Astrocyte (in vitro differentiated cells and primary cell): ENCODE data around the gene SMAP1. TPM values are rescaled to one million over a fixed set of nuclear protein-coding genes. Genes with fewer than 3 reads are reported as not detected.

Experiments
- DNase-seq: peaks from one replicate; pipeline ENCODE4 v3.0.0-alpha.2; 2010; ENCODE audit warnings: low read depth
- FAIRE-seq: peaks from 2 replicates; lab custom pipeline; 2011; peaks lifted over from hg19 to GRCh38; lab: Jason Lieb, UNC
- H2AFZ ChIP-seq: 2 replicates; pipeline ENCODE4 v1.6.0; 2012; ENCODE audit warnings: low read depth, low read length, inconsistent platforms
- H3K27ac ChIP-seq: 2 replicates; pipeline ENCODE4 v1.5.1; 2011; ENCODE audit warnings: low read depth, low read length, inconsistent platforms
- H3K27me3 ChIP-seq: 2 replicates; pipeline ENCODE4 v1.6.0; 2011; ENCODE audit warnings: low read length, inconsistent platforms; ENCODE audit not compliant: insufficient read depth
- H3K36me3 ChIP-seq: 2 replicates; pipeline ENCODE4 v1.5.1; 2011; ENCODE audit warnings: low read length, inconsistent platforms; ENCODE audit not compliant: insufficient read depth
- H3K4me1 ChIP-seq: 2 replicates; pipeline ENCODE4 v1.5.1; 2011; ENCODE audit warnings: low read length, inconsistent platforms; ENCODE audit not compliant: insufficient read depth
- H3K4me2 ChIP-seq: 2 replicates; pipeline ENCODE4 v1.6.0; 2012; ENCODE audit warnings: low read length, inconsistent platforms
- H3K4me3 ChIP-seq: 2 replicates; pipeline ENCODE4 v1.5.1; 2011; ENCODE audit warnings: low read depth, mild to moderate bottlenecking, low read length, inconsistent platforms; ENCODE audit not compliant: insufficient read depth
- H3K79me2 ChIP-seq: 2 replicates; pipeline ENCODE4 v1.6.0; 2012; ENCODE audit warnings: mild to moderate bottlenecking, low read length, inconsistent platforms; ENCODE audit not compliant: insufficient read depth
- H3K9ac ChIP-seq: 2 replicates; pipeline ENCODE4 v1.6.0; 2012; ENCODE audit warnings: mild to moderate bottlenecking, low read length, inconsistent platforms
- H3K9me3 ChIP-seq: 2 replicates; pipeline ENCODE4 v1.5.1; 2012; ENCODE audit warnings: low read depth, mild to moderate bottlenecking, low read length, inconsistent platforms; ENCODE audit not compliant: insufficient read depth
- H4K20me1 ChIP-seq: 2 replicates; pipeline ENCODE4 v1.6.0; 2012; ENCODE audit warnings: low read length, inconsistent platforms; ENCODE audit not compliant: insufficient read depth
- H3K27ac Mint-ChIP-seq: one replicate; pipeline ENCODE4 v1.8.0; 2021; ENCODE audit warnings: mild to moderate bottlenecking, mixed read lengths; ENCODE audit not compliant: unreplicated experiment
- H3K27me3 Mint-ChIP-seq: one replicate; pipeline ENCODE4 v1.8.0; 2021; ENCODE audit warnings: low read depth, mixed read lengths; ENCODE audit not compliant: unreplicated experiment
- H3K36me3 Mint-ChIP-seq: one replicate; pipeline ENCODE4 v1.8.0; 2021; ENCODE audit warnings: low read depth, mixed read lengths; ENCODE audit not compliant: unreplicated experiment
- H3K4me1 Mint-ChIP-seq: one replicate; pipeline ENCODE4 v1.8.0; 2021; ENCODE audit warnings: low read depth, mixed read lengths; ENCODE audit not compliant: unreplicated experiment
- H3K4me3 Mint-ChIP-seq: one replicate; pipeline ENCODE4 v1.8.0; 2021; ENCODE audit warnings: mild to moderate bottlenecking, moderate library complexity, mixed read lengths; ENCODE audit not compliant: unreplicated experiment
- H3K9me3 Mint-ChIP-seq: one replicate; pipeline ENCODE4 v1.8.0; 2021; ENCODE audit warnings: mild to moderate bottlenecking, mixed read lengths; ENCODE audit not compliant: unreplicated experiment
- CTCF ChIP-seq: IDR thresholded peaks from 2 replicates; pipeline ENCODE4 v1.5.1; 2011; ENCODE audit warnings: low read depth, mild to moderate bottlenecking, inconsistent platforms, low read length, moderate library complexity; ENCODE audit not compliant: insufficient read depth
- EZH2 ChIP-seq: IDR thresholded peaks from 2 replicates; pipeline ENCODE4 v1.6.1; 2012; ENCODE audit warnings: mild to moderate bottlenecking, low read length, inconsistent platforms; ENCODE audit not compliant: insufficient read depth
- total RNA-seq: library from RNA; stranded (reverse); gene quantifications from 2 replicates; pipeline ENCODE4 v1.2.1, GENCODE V29; 2021

Gene SMAP1
- total RNA-seq, 1 donor from 2014 or later, result 27.3 TPM

GRCh38 chr6:70633870-70634269, 33.8 kb upstream of the SMAP1 start:
- no peak for TF ChIP-seq CTCF
- no peak for TF ChIP-seq EZH2
- Mint-ChIP-seq H3K4me3 (no peak overlapping the region), H3K27me3 (no peaks in the 10 kb centered on the region), H3K36me3 (no peaks in the 10 kb centered on the region), H3K4me1 (no peaks in the 10 kb centered on the region), H3K27ac (no peak overlapping the region), H3K9me3 (no peaks in the 10 kb centered on the region)
- no peaks in the 10 kb centered on the region for H4K20me1 ChIP-seq
- H2AFZ ChIP-seq, result no peak overlapping the region
- no peaks in the 10 kb centered on the region for H3K4me1 ChIP-seq
- no peak overlapping the region for H3K4me3 ChIP-seq
- FAIRE-seq (no peak), DNase-seq (no peak)
- H3K9ac ChIP-seq, result no peak overlapping the region
- H3K27me3 ChIP-seq, result no peaks in the 10 kb centered on the region
- H3K36me3 ChIP-seq, result no peaks in the 10 kb centered on the region
- H3K79me2 ChIP-seq, result no peaks in the 10 kb centered on the region
- H3K4me2 ChIP-seq, result no peak overlapping the region
- no peaks in the 10 kb centered on the region for H3K9me3 ChIP-seq
- no peak overlapping the region for H3K27ac ChIP-seq

- TF ChIP-seq CTCF, result no peak
- no peak for TF ChIP-seq EZH2
- Histone ChIP-seq H3K9ac (no peak overlapping the region), H3K79me2 (no peaks in the 10 kb centered on the region), H3K27me3 (no peaks in the 10 kb centered on the region), H3K9me3 (no peaks in the 10 kb centered on the region), H3K27ac (no peak overlapping the region), H3K4me1 (no peaks in the 10 kb centered on the region), H3K4me2 (no peak overlapping the region), H4K20me1 (no peaks in the 10 kb centered on the region), H2AFZ (no peak overlapping the region), H3K36me3 (no peaks in the 10 kb centered on the region), H3K4me3 (no peak overlapping the region)
- no peak overlapping the region for H3K4me3 Mint-ChIP-seq
- no peak for FAIRE-seq
- no peaks in the 10 kb centered on the region for H3K9me3 Mint-ChIP-seq
- no peaks in the 10 kb centered on the region for H3K4me1 Mint-ChIP-seq
- no peaks in the 10 kb centered on the region for H3K36me3 Mint-ChIP-seq
- no peak for DNase-seq
- H3K27me3 Mint-ChIP-seq, result no peaks in the 10 kb centered on the region
- H3K27ac Mint-ChIP-seq, result no peak overlapping the region
Observed at GRCh38 chr6:70636596-70636995, 31.1 kb upstream of the SMAP1 start.

GRCh38 chr6:70638468-70638867, 29.2 kb upstream of the SMAP1 start:
- Histone ChIP-seq H3K9ac (no peak overlapping the region), H2AFZ (no peak overlapping the region), H3K36me3 (no peaks in the 10 kb centered on the region), H3K9me3 (no peaks in the 10 kb centered on the region), H3K79me2 (no peaks in the 10 kb centered on the region), H3K4me1 (no peaks in the 10 kb centered on the region), H3K27ac (no peak overlapping the region), H3K27me3 (no peaks in the 10 kb centered on the region), H3K4me3 (no peak overlapping the region), H3K4me2 (no peak overlapping the region), H4K20me1 (no peaks in the 10 kb centered on the region)
- FAIRE-seq, result no peak
- H3K4me1 Mint-ChIP-seq, result no peaks in the 10 kb centered on the region
- H3K27ac Mint-ChIP-seq, result no peak overlapping the region
- no peak for DNase-seq
- no peaks in the 10 kb centered on the region for H3K9me3 Mint-ChIP-seq
- no peak overlapping the region for H3K4me3 Mint-ChIP-seq
- H3K36me3 Mint-ChIP-seq, result no peaks in the 10 kb centered on the region
- no peaks in the 10 kb centered on the region for H3K27me3 Mint-ChIP-seq
- no peak for TF ChIP-seq EZH2
- no peak for TF ChIP-seq CTCF
